Upper lobe of right lung (tissue), 1 donor: ENCODE results near the gene GTPBP10. TPM values are rescaled to one million over a fixed set of nuclear protein-coding genes. Genes with fewer than 3 reads are reported as not detected.
"Not testable (repeated sequence)": the region's sequence is repeated elsewhere in the genome, so short reads cannot be mapped to it uniquely, and the experiment has no call there.

Experiments used
- ATAC-seq: fragments of 200-7000 bp; cut with Tn5 transposase; one replicate; pipeline ENCODE4 v1.9.1; 2020; ENCODE audit warnings: mild to moderate bottlenecking, moderate library complexity
- DNase-seq: peaks from one replicate; pipeline ENCODE4 v3.0.0-alpha.2; 2020
- H3K27ac ChIP-seq: fragments of 200-600 bp; one replicate; pipeline ENCODE4 v1.8.0; 2022
- H3K27me3 ChIP-seq: fragments of 200-600 bp; one replicate; pipeline ENCODE4 v1.8.0; 2022; ENCODE audit warnings: mild to moderate bottlenecking
- H3K36me3 ChIP-seq: fragments of 200-600 bp; one replicate; pipeline ENCODE4 v1.8.0; 2022
- H3K4me1 ChIP-seq: fragments of 200-600 bp; one replicate; pipeline ENCODE4 v1.8.0; 2022
- H3K4me3 ChIP-seq: fragments of 200-600 bp; one replicate; pipeline ENCODE4 v1.8.0; 2022; ENCODE audit warnings: mild to moderate bottlenecking
- H3K9me3 ChIP-seq: fragments of 200-600 bp; one replicate; pipeline ENCODE4 v1.8.0; 2022
- intact Hi-C: fragments of 100-400 bp; cut with DNase I; formaldehyde crosslinking; loops from one replicate; pipeline ENCODE4 v1.11.0; 2022
- total RNA-seq: library from RNA; stranded (reverse); fragmentation: NEBNext Ultra II Directional; extraction: Animal tissue kit (Norgen Biotek cat#: 25700); gene quantifications from one replicate; pipeline ENCODE4 v1.2.1, GENCODE V29; 2021
- TF ChIP-seq, protein P1 (sequence below): fragments of 200-600 bp; IDR thresholded peaks from one replicate; pipeline ENCODE4 v1.8.0; 2022; ENCODE audit warnings: antibody characterized with exemption
- donor health status: DM: no; HTN: yes; CAD: no; lungs with severe emphysema.

The GTPBP10 gene
- total RNA-seq, 1 donor from 2014 or later, result 19.9 TPM

DNA sequence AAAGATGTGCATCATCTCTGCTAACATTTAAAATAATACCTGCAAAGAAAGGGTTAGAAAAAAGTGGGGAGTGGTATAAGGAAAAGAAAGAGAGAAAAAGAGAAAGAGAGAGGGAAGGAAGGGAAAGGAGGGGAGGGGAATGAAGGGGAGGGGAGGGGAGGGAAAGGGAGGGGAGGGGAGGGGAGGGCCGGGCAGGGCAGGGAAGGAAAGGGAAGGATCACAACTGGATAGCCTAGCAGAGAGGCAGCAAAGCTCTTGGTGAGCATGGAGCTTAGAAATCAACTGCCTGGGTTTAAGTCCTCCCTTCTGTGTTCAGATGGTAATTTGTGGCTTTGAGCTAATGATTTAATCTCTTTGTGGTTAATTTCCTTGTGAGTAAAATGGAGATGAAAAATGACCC is 20.0 kb upstream of the GTPBP10 start:
- intact Hi-C loops, result no loop called here
- Histone ChIP-seq H3K27ac (no peak overlapping the region), H3K27me3 (peaks cover 32% of the 10 kb centered on the region), H3K4me3 (no peak overlapping the region), H3K9me3 (no peaks in the 10 kb centered on the region), H3K4me1 (no peaks in the 10 kb centered on the region), H3K36me3 (no peaks in the 10 kb centered on the region)
- TF ChIP-seq, protein P1, sequence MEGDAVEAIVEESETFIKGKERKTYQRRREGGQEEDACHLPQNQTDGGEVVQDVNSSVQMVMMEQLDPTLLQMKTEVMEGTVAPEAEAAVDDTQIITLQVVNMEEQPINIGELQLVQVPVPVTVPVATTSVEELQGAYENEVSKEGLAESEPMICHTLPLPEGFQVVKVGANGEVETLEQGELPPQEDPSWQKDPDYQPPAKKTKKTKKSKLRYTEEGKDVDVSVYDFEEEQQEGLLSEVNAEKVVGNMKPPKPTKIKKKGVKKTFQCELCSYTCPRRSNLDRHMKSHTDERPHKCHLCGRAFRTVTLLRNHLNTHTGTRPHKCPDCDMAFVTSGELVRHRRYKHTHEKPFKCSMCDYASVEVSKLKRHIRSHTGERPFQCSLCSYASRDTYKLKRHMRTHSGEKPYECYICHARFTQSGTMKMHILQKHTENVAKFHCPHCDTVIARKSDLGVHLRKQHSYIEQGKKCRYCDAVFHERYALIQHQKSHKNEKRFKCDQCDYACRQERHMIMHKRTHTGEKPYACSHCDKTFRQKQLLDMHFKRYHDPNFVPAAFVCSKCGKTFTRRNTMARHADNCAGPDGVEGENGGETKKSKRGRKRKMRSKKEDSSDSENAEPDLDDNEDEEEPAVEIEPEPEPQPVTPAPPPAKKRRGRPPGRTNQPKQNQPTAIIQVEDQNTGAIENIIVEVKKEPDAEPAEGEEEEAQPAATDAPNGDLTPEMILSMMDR, result no peak
- DNase-seq (no peak), ATAC-seq (no peak)

DNA sequence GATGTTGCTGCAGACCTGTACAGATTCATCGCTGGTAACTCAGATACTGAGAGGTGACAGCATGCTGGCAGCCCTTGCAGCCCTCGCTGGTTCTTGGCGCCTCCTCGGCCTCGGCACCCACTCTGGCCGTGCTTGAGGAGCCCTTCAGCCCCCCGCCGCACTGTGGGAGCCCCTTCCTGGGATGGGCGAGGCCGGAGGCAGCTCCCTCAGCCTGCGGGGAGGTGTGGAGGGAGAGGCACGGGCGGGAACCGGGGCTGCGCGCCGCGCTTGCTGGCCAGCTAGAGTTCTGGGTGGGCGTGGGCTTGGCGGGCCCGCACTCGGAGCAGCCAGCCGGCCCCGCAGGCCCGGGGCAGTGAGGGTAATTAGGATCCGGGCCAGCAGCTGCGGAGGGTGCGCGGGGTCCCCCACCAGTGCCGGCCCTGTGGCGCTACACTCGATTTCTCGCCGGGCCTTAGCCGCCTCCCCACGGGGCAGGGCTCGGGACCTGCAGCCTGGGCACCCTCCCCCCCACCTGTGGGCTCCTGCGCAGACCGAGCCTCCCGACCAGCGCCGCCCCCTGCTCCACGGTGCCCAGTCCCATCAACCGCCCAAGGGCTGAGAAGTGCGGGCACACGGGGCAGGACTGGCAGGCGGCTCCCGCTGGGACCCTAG is 12.2 kb upstream of the GTPBP10 start:
- TF ChIP-seq, protein P1, result no peak

DNA sequence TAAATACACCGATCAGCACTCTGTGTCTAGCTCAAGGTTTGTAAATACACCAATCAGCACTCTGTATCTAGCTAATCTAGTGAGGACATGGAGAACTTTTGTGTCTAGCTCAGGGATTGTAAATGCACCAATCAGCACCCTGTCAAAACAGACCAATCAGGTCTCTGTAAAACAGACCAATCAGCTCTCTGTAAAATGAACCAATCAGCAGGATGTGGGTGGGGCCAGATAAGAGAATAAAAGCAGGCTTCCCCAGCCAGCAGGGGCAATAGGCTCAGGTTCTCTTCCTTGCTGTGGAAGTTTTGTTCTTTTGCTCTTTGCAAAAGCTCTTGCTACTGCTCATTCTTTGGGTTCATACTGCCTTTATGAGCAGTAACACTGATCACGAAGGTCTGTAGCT is 11.6 kb upstream of the GTPBP10 start:
- H3K9me3 ChIP-seq, ATAC-seq, H3K36me3 ChIP-seq, DNase-seq, H3K4me3 ChIP-seq, H3K27me3 ChIP-seq, intact Hi-C loops, H3K4me1 ChIP-seq, H3K27ac ChIP-seq: not testable (repeated sequence)

More for the DNA sequence above, 12.2 kb upstream of the GTPBP10 start:
- H3K36me3 ChIP-seq, result no peaks in the 10 kb centered on the region
- no peak overlapping the region for H3K27ac ChIP-seq
- intact Hi-C loops, result no loop called here
- ATAC-seq, result no peak
- no peak for DNase-seq
- H3K9me3 ChIP-seq, result no peaks in the 10 kb centered on the region
- no peak overlapping the region for H3K4me3 ChIP-seq
- H3K4me1 ChIP-seq, result no peaks in the 10 kb centered on the region
- H3K27me3 ChIP-seq, result no peaks in the 10 kb centered on the region

DNA sequence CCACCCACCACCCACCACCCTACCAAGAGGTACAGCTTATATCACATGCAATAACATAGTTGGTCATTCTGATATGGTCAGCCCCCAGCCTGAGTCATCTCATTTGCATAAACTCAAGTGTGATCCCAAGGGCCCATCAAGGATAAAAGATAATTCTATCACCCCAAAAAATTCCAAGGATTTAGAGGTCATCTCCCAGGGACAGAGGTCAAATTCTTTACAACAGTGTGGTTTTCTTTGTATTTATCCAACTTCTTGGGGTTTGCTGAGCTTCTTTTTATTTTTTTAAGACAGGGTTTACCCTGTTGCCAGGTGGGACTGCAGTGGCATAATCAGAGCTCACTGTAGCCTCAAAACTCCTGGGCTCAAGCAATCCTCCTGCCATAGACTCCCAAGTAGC is 9.4 kb upstream of the GTPBP10 start:
- intact Hi-C loops, result no loop called here
- H3K27me3 ChIP-seq, result no peaks in the 10 kb centered on the region
- DNase-seq (no peak), ATAC-seq (no peak)
- no peak overlapping the region for H3K4me3 ChIP-seq
- H3K9me3 ChIP-seq, result no peaks in the 10 kb centered on the region
- H3K4me1 ChIP-seq, result no peaks in the 10 kb centered on the region
- no peaks in the 10 kb centered on the region for H3K36me3 ChIP-seq
- TF ChIP-seq, protein P1, result no peak
- H3K27ac ChIP-seq, result no peak overlapping the region

DNA sequence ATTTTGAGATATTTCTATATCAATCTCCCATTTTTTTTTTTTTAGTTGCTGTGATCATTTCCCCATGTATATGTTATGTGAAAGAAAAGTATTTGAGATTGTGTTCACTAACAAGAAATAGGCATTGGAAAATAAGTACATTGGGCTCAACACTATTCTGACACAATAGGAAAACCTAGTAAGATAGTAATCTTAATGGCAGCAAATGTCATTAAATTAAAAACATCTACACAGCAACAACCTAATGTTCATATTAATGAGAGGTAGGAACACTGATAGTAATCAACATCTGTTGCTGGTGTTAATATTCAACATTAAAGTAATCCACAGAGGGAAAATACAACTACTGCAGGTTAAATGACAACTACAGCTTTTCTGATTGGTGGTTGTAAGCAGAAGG is 1.5 kb upstream of the GTPBP10 start:
- no peak overlapping the region for H3K4me3 ChIP-seq
- H3K27me3 ChIP-seq, result no peaks in the 10 kb centered on the region
- no peaks in the 10 kb centered on the region for H3K9me3 ChIP-seq
- no peak for DNase-seq
- peaks cover 9% of the 10 kb centered on the region for H3K4me1 ChIP-seq
- ATAC-seq, result no peak
- H3K36me3 ChIP-seq, result no peaks in the 10 kb centered on the region
- intact Hi-C loops, result no loop called here
- TF ChIP-seq, protein P1, result no peak
- no peak overlapping the region for H3K27ac ChIP-seq

DNA sequence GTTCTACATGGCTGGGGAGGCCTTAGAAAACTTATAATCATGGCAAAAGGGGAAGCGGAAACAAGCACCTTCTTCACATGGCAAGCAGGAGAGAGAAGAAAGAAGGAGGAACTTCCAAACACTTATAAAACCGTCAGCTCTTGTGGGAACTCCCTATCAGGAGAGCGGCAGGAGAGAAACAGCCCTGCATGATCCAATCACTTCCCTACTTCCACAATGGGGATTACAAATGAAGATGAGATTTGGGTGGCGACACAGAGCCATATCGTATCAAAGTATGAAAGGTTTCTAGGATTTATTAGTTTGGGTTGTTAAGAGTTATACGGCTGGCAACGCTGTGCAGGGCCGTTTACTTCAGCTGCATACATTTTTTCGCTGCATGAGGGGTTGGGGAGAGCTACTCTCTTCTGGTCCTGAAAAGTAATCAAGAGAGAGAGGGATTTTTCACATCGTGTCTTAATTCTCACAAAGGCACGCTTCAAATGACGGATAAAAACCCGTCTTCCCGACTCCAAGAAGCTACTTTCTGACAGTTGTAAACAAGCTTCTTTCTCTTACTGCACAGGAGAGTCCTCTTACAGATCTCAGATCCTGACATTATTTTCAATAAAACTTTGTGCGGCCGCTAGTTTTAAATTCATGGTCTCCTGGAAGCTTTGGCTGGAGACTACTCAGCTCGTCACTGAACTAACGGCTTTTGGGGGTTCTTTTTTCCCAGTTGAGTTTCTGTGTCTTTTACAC is 751 bp upstream of the GTPBP10 start:
- DNase-seq, result no peak
- Histone ChIP-seq H3K36me3 (no peaks in the 10 kb centered on the region), H3K9me3 (no peaks in the 10 kb centered on the region), H3K4me3 (peak overlapping the region; percentile 78), H3K4me1 (peaks cover 9% of the 10 kb centered on the region), H3K27me3 (no peaks in the 10 kb centered on the region), H3K27ac (peak overlapping the region; percentile 93)
- TF ChIP-seq, protein P1, result no peak
- peak; percentile 56 for ATAC-seq
- intact Hi-C loops, result no loop called here
